GM18526 (cell line): ENCODE results near the gene GDF3.

ENCODE experiments used
- POLR2A ChIP-seq: IDR thresholded peaks from 3 replicates; pipeline ENCODE4 v1.6.1; 2011; ENCODE audit not compliant: insufficient read length; ENCODE audit errors: extremely low read depth

GDF3 gene

DNA sequence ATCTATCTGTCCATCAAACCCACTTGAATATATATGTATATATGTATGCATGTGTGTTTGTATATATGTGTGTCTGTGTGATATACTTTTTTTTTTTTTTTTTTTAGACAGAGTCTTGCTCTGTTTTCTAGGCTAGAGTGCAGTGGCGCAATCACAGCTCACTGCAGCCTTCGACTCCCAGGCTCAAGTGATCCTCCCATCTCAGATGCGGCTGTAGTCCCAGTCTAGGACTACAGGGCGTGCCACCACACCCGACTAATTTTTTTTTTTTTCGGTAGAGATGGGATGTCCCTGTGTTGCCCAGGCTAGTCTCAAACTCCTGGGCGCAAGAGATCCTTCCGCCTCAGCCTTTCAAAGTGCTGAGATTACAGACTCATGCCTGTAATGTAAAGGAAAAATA lies 16.8 kb downstream of the GDF3 start:
- TF ChIP-seq POLR2A = no peak

DNA sequence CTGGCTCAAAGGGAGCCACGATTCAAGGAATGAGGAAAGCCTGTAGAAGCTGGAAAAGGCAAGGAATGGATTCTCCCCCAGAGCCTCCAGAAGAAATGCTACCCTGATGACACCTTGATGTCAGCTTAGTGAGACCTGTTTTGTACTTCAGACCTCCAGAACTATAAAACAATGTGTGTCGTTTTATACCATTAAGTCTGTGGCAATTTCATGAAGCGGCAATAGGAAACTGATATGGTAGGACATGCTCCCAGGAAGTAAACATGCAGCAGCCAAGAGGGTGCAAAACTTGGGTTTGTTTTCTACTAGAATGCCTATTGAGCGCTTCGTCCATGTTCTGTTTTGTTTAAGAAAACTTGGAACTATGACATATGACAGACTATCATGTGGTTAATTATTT lies 27.4 kb downstream of the GDF3 start:
- TF ChIP-seq POLR2A = no peak

GRCh38 chr12:7667125-7667524 lies 28.4 kb downstream of the GDF3 start:
- TF ChIP-seq POLR2A = no peak

DNA sequence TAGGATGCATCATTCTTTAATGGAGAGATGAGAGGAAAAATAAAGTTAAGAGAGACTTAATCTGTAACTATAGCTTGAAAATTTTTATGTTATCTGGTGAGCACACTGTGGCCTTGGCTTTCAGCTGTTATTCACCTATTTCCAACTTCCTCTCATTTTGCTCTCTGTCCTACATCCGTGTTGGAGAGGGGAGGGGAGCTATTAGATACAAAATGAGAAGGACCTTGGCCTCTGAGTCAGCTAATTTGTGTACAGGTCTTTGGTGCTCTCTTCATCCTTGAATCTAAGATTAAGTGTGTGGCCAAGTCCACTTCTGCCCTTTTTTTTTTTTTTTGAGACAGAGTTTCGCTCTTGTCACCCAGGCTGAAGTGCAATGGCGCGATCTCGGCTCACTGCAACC lies 29.0 kb downstream of the GDF3 start:
- TF ChIP-seq POLR2A = no peak

GRCh38 chr12:7661741-7662140 lies 33.8 kb downstream of the GDF3 start:
- no peak for TF ChIP-seq POLR2A

DNA sequence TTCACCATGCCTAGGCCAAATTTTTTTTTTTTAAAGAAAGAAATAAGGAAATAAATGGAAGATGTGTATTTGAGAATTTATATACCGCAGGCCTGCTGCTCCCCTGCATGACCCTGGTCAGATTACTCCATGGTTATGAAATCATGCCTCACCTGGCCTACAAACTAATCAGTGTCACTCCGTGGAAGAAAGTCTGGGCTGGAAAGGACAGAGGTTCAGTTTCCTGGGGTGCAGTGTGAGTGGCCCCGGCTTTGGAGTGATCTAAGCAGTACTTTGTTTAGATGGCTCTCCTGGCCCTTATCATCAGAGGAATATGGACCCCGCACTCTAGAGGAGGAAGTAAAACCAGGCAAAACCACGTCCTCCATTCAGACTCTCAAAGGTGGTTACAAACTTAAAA lies 39.5 kb downstream of the GDF3 start:
- no peak for TF ChIP-seq POLR2A

DNA sequence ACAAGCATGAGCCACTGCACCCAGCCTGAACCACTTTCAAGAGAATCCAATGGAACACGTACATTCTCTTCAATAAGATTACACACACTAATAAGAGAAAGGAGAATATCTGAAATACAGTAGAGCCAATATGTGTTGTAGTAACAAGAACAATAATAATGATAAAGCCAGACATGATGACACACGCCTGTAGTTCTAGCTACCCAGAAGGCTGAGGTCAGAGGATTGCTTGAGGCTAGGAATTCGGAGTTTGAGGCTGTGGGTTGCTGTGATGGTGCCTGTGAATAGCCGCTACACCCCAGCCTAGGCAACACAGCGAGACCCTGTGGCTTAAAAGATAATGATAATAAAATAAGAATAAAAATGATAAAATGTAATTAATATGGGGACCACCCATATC lies 45.5 kb downstream of the GDF3 start:
- TF ChIP-seq POLR2A = no peak

DNA sequence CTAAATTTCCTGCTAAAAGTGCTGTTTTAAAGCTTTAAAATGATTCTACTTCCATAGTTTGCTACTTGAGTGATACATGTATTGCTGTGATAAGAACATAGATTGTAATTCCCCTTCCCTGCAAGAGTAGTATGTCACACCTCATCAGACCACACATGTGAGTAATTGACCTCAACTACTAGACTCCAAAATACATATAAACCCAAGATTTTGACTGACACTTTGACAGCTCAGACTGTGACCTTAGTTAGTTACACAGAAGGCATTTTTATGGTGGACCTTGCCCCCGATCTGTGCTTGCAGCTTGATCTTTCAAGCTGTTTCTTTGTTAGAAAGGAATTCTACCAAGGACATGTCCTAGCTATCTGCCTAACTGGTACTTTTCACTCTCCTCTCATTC lies 48.5 kb downstream of the GDF3 start:
- no peak for TF ChIP-seq POLR2A

DNA sequence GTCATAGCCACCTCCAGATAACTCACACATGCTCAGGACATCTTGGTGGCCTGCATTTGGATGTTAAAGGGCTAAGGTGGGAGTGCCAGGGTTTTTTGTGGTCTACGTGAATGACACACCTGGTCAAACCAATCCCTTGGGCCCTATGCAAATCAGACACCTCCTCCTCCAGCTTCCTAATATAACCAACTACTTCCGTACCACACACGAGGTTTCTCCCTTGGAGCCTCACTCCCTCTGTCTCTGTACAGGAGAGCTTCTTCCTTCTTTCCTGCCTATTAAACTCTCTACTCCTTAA lies 49.4 kb downstream of the GDF3 start:
- no peak for TF ChIP-seq POLR2A

DNA sequence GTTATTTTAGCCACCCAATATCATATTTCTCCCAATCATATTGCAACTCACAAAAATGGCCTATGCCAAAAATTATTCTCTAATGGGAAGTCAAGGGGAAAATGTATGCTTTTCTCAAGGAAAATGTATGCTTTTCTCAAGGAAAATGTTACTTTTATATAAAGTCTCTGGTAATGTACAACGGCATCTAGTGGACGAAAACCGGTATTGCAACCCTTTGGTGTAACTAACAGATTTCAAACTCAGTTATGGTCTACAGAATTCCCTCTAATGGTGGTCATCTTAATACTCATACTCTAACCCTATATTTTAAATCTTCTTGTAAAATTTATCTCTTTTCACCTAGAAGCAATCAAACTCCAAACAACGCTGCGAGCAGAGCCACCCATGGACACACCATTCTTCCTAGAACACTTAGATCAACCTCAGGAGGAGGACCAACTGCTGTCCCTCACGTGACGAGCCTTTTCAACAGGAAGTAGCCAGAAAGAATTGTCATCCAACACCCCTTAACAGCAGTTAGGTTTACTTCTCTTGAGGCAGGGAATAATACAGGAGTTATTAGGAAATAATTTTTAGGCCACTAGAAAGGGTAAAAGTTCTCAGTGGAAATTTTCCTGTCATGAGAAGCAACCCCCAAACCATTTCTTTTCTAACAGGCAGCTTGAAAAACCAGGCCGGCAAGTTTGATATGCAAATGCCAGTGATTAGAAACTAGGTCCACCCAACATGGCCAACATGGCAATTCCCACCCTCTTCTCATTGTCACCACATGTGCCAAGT lies 50.0 kb downstream of the GDF3 start:
- TF ChIP-seq POLR2A = no peak

DNA sequence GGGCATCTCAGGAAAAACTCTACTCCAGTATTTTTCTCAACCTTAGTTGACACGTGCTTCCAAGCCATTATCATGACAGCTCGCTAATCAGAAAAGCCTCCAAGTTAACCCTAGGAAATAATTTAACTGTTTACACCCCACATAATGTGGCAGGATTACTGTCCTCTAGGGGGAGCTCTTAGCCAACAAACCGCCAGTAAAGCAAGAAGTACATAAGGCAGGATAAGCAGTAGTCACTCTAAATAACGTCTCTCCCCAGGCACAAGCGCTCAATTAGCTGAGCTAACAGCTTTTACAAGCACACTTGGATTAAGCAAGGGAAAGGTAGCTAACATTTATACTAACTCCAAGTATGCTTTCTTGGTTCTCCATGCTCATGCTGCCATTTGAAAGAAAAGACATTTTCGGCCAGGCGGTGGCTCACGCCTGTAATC lies 52.7 kb downstream of the GDF3 start:
- no peak for TF ChIP-seq POLR2A

GRCh38 chr12:7642287-7642686 lies 53.3 kb downstream of the GDF3 start:
- no peak for TF ChIP-seq POLR2A
